Measurements from ENCODE around the gene UBE2I. TPM values are rescaled to one million over a fixed set of nuclear protein-coding genes. Genes with fewer than 3 reads are reported as not detected.

Gene UBE2I
- total RNA-seq, 1 experiment from 2014 or later = 80.2 TPM

DNA sequence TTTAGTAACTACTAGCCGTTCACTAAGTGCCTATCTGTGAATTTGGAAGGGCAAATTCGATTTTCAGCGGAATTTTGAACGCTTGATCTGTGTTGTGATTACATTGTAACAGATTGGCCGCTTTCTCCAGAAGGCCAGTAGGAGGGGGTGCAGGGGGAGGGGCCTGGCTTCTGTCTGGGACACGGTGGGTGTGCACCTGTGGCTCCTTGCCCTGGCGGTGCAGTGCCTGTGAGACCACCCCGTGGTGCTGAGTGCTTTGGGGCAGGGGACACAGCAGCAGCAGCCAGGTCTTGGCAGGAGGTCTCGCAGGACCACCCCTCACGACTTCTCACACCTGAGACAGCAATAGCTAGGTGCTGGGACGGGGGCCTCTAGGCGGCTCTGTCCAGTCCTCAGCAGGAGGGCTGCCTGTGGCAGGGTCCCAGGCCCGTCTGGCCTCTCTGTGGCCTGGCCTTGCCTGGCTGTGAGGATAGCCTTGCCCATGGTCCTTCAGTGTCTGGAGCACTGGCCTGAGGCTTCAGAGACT is 1.8 kb downstream of the UBE2I start:
- no peaks in the 10 kb centered on the region for H3K27me3 ChIP-seq (ENCODE audit: control insufficient read depth, insufficient read depth, low read length)
- peak; percentile 82 for DNase-seq

DNA sequence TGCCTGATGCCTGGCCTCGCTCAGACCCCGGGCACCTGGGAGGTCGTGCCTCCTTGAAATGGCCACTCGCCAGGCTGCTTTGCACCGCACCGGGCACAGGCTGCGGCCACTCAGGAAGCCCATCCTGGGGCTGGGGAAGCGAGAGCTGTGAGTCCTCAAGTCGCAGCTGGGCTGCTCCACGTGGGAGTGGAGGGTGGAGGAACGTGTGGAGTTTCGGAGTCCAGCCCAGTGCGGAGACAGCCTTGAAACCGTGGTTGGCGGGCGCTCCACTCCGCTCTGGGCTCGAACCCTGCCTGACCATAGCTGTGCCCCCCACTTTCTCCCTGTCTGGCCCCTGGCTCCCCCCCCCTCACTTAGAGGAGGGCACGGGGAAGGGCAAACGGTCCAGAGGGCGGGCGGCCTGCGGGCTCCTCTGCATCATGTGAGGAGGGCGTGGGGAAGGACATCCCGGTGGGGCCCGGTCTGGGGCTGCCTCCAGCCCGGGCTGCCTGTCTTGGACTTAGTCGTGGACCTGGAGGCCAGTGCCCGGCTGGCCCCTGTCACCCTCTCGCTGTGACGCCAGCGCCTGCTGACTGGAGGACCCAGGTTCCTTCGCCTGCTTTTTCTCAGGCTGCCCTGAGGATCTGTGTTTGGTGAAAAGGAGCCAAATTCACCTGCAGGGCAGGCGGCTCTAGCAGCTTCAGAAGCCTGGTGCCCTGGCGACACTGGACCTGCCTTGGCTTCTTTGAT is 2.5 kb downstream of the UBE2I start:
- peaks cover 25% of the 10 kb centered on the region for H3K36me3 ChIP-seq (replicated peaks; ENCODE audit: control insufficient read depth, insufficient read depth, low read length)
- no peak overlapping the region for H3K4me3 ChIP-seq (ENCODE audit: insufficient read depth, low read depth, low read length)
- no peaks in the 10 kb centered on the region for H3K27me3 ChIP-seq (ENCODE audit: control insufficient read depth, insufficient read depth, low read length)
- peak; percentile 58 for DNase-seq

More for the DNA sequence above, 1.8 kb downstream of the UBE2I start:
- H3K4me3 ChIP-seq (ENCODE audit: insufficient read depth, low read depth, low read length) = peak overlapping the region; percentile 71
- peaks cover 20% of the 10 kb centered on the region for H3K36me3 ChIP-seq (replicated peaks; ENCODE audit: control insufficient read depth, insufficient read depth, low read length)

DNA sequence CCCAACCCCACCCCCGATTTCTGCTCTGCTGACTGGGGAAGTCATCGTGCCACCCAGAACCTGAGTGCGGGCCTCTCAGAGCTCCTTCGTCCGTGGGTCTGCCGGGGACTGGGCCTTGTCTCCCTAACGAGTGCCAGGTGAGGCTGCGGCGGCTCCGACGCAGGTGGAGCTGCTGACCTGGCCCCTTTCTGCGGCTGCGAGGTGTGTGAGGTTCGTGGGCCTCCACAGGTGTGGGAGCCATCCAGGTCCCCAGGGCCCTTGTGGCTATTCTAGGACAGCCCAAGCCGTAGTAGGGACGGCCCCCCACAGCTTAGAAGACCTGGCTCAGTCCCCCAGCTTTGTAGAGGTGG is 3.0 kb downstream of the UBE2I start:
- DNase-seq = peak; percentile 53
- H3K27me3 ChIP-seq (ENCODE audit: control insufficient read depth, insufficient read depth, low read length) = no peaks in the 10 kb centered on the region
- no peak overlapping the region for H3K4me3 ChIP-seq (ENCODE audit: insufficient read depth, low read depth, low read length)
- H3K36me3 ChIP-seq (replicated peaks; ENCODE audit: control insufficient read depth, insufficient read depth, low read length) = peaks cover 29% of the 10 kb centered on the region

DNA sequence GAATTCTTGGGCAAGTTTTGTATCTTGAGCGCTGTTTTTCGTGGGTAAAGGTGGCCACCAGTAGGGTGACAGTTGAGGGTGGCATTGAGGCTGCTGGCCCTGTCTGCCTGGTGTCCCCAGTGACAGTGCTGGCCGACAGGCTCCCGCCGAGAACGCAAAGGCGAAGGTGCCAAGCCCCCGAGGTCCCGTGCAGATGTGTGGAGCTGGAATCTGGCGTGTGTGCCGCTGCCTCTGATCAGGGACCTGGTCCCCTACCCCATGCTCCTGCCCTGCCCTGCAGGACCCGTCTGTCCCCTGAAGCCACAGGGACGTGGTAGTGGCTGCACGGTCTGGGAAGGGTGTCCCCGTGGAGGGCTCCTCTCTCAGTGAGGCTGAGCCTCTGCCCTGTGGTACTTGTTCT is 3.5 kb downstream of the UBE2I start:
- H3K36me3 ChIP-seq (replicated peaks; ENCODE audit: control insufficient read depth, insufficient read depth, low read length) = peaks cover 32% of the 10 kb centered on the region

DNA sequence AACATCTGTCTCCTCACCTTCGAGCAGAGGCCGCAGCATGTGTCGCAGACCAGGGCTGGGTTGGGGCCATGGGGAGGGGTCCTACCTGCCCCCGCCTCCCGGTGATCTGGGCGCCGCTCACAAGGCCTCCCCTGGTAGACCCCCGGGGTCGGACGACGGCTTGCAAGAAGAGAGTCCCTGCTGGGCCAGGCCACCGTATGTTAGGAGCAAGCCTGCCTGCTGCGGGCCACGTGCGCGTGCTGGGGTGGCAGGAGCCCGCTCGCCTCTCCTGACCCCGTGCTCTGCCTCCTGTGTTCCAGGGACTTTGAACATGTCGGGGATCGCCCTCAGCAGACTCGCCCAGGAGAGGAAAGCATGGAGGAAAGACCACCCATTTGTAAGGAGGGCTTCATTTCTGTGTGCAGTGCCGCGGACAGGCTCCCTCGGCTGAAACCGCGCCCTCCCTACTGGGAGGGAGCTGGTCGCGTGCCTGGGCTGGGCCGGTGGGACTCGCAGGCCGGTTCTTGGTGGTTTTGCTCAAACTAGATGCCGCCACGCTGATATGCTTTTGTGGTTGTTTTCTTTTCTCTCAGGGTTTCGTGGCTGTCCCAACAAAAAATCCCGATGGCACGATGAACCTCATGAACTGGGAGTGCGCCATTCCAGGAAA is 4.4 kb downstream of the UBE2I start:
- no peak overlapping the region for H3K4me3 ChIP-seq (ENCODE audit: insufficient read depth, low read depth, low read length)
- peaks cover 39% of the 10 kb centered on the region for H3K36me3 ChIP-seq (replicated peaks; ENCODE audit: control insufficient read depth, insufficient read depth, low read length)
- no peaks in the 10 kb centered on the region for H3K27me3 ChIP-seq (ENCODE audit: control insufficient read depth, insufficient read depth, low read length)
- DNase-seq = peak; percentile 59

More for the DNA sequence above, 3.5 kb downstream of the UBE2I start:
- Histone ChIP-seq H3K27me3 (ENCODE audit: control insufficient read depth, insufficient read depth, low read length) (no peaks in the 10 kb centered on the region), H3K4me3 (ENCODE audit: insufficient read depth, low read depth, low read length) (no peak overlapping the region)
- DNase-seq = peak; percentile 45

DNA sequence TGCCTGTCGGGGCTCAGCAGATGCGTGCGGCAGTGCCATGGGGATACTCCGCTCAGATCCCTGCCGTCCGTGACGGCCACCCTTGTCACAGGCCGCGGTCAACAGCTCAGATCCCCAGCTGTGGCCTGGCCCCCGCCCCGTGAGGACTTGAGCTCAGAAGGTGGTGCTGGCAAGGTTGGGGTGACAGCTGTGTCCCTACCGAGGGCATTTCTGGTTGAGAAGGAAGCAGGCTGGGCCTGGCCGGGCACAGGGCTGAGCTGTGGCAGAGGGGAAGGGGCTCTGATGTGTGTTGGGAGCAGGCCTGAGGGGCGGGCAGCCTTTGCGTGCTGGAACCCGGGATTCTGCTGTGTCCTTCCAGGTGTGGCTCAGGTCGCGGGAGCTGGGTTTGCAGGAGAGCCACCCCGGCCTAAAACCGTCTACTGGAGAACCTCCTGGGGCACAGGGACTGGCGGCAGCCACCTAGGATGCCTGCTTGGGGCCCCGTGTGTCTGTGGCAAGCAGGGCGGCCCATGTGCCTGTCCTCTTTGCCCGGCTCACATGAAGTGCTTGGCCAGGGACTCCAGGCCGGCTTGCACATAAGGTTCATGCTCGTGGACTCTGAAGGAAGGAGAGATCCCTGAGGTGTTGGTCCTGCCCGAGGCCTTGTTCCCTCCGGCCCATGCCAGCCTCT is 5.1 kb downstream of the UBE2I start:
- DNase-seq = peak; percentile 46
- Histone ChIP-seq H3K36me3 (replicated peaks; ENCODE audit: control insufficient read depth, insufficient read depth, low read length) (peaks cover 46% of the 10 kb centered on the region), H3K27me3 (ENCODE audit: control insufficient read depth, insufficient read depth, low read length) (no peaks in the 10 kb centered on the region), H3K4me3 (ENCODE audit: insufficient read depth, low read depth, low read length) (no peak overlapping the region)

DNA sequence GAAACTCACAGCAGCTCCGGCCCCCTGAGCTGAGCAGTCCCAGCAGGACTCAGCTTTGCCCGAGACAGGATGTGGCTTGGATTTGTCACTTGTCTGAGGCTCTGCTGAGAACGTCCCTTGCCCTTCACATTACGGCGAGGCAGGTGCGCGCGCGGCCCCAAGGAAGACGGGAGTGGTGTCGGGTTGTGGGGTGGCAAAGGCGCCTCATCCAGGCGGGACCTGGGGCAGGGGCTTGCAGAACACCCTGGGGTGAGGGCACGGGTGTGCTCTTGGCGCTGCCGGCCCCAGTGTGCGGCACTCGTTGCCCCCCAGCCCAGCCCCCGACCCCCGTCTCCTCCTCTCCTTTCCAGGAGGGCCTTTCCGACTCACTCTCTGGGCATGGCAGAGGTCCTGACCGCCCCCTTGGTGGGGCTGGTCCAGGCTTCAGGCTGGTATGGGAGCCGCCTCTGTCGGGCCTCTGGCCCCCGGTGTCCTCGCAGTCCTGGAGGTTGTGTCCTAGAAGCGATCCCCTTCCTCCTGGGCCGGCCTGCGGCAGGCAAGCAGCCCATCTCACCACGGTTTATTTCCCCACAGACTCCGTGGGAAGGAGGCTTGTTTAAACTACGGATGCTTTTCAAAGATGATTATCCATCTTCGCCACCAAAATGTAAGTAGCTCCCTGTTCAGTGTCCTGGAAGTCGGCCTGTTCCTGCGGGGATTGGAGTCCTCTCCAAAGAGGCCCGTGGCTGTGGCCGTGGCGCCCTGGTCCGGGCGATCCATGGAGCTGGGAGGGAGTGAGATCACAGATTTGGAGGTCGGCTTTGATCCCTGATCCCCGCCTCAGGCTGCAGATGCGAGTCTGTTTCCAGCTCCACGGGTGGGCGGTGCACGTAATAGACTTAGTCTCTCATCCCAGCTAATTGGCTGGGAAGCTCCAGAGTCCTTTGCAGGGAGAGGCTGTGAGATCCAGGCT is 5.9 kb downstream of the UBE2I start:
- no peaks in the 10 kb centered on the region for H3K27me3 ChIP-seq (ENCODE audit: control insufficient read depth, insufficient read depth, low read length)
- peak; percentile 58 for DNase-seq
- H3K36me3 ChIP-seq (replicated peaks; ENCODE audit: control insufficient read depth, insufficient read depth, low read length) = peaks cover 54% of the 10 kb centered on the region
- no peak overlapping the region for H3K4me3 ChIP-seq (ENCODE audit: insufficient read depth, low read depth, low read length)

DNA sequence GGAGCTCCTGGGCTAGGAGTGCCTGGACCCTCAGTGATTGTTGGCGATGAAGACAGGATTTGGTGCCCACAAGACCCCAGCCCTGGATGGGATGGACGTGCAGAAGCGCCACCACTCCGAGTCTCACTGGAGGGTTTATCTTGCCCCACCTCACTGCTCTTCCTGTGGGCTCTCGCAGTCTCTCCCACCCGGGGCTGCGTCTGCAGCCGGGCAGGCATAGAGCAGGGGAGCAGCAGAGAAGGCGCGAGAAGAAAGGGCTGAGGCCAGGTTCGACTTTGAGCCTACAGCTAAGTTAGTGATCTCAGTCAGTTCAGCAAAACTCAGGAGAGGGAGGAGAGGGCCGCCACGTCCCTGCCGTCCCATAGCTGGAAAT is 6.6 kb downstream of the UBE2I start:
- H3K36me3 ChIP-seq (replicated peaks; ENCODE audit: control insufficient read depth, insufficient read depth, low read length) = peaks cover 57% of the 10 kb centered on the region
- H3K4me3 ChIP-seq (ENCODE audit: insufficient read depth, low read depth, low read length) = no peak overlapping the region
- H3K27me3 ChIP-seq (ENCODE audit: control insufficient read depth, insufficient read depth, low read length) = no peaks in the 10 kb centered on the region
- peak; percentile 50 for DNase-seq

DNA sequence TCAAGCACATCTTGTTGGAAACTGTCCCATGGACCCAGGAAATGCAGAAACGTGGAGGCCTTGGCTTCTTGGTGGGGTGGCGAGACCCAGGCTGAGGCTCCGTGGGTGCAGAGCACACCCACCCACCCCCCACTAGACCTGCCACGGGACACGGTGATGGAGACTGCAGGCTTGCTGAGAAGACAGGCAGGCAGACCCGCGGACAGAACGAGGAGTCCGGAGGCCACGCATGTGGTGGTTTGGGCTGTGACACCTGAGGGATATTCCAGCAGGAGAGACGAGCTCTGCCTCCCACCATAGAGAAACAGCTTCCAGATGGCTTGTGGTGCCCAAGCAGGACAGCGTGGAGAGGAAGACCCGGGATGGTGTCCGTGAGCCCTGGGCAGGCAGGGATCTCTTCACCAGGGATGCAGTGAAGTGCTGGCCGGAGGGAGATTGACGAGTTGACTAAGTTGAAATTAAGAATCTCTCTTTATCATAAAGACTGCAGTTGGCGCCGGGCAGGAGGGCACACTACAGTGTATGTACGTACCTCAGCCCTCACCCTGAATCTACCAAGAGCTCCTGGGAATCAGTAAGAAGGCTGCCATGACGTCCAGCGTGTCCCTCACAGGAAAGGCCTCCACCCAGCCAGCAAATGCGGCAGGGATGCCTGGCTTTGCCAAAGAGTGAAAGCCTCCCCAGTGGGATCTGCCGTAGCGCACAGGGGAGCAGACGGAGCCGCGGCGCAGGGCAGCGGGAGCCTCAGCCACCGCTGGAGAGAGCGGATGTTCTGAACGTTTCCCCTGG is 8.2 kb downstream of the UBE2I start:
- Histone ChIP-seq H3K4me3 (ENCODE audit: insufficient read depth, low read depth, low read length) (no peak overlapping the region), H3K36me3 (replicated peaks; ENCODE audit: control insufficient read depth, insufficient read depth, low read length) (peaks cover 58% of the 10 kb centered on the region), H3K27me3 (ENCODE audit: control insufficient read depth, insufficient read depth, low read length) (no peaks in the 10 kb centered on the region)
- no peak for DNase-seq

DNA sequence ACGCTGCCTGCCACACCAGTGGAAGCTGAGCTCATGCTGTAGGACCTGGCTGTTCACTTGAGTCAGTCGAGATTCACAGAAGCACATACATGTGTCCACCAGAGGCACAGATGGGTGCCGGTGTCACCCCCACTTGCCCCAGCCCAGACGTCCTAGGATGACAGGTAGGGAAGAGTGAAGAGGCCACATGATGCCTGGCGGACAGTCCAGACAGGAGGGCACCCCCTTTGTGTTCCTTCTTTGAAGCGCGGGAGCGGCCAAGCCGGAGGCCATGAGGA is 8.8 kb downstream of the UBE2I start:
- Histone ChIP-seq H3K27me3 (ENCODE audit: control insufficient read depth, insufficient read depth, low read length) (no peaks in the 10 kb centered on the region), H3K4me3 (ENCODE audit: insufficient read depth, low read depth, low read length) (no peak overlapping the region), H3K36me3 (replicated peaks; ENCODE audit: control insufficient read depth, insufficient read depth, low read length) (peaks cover 57% of the 10 kb centered on the region)
- no peak for DNase-seq

DNA sequence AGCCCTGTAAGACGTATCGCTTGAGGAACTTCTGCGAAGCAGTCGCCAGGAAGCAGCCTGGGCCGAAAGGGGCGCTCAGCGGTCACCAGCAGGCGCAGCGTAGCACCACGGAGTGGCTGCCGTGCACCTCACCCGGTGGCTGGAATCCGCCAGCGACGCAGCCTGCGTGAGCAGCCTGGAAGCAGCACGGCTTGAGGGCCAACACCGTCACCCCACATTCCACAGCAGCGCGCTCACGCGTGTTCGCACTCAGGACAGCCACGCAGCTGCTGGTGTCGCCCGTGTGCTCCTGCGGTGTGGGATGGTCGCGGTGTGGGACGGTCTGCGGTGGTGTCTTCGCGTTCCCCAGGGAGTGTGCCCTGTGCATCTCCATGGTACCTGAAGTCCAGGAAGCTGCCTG is 9.6 kb downstream of the UBE2I start:
- DNase-seq = no peak
- Histone ChIP-seq H3K27me3 (ENCODE audit: control insufficient read depth, insufficient read depth, low read length) (no peaks in the 10 kb centered on the region), H3K4me3 (ENCODE audit: insufficient read depth, low read depth, low read length) (no peak overlapping the region), H3K36me3 (replicated peaks; ENCODE audit: control insufficient read depth, insufficient read depth, low read length) (peaks cover 57% of the 10 kb centered on the region)

DNA sequence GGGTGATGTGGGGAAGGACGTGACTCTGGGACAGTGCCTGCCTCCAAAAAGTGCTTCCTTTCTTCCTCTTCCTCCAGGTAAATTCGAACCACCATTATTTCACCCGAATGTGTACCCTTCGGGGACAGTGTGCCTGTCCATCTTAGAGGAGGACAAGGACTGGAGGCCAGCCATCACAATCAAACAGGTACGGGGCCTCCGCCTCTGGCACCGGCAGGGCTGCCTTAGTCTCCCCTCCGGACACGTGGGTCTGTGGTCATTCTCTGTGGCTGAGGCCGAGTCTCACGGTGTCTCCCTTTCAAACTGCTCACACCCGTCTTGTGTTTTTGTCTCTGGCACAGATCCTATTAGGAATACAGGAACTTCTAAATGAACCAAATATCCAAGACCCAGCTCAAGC is 10.7 kb downstream of the UBE2I start:
- peaks cover 52% of the 10 kb centered on the region for H3K36me3 ChIP-seq (replicated peaks; ENCODE audit: control insufficient read depth, insufficient read depth, low read length)

DNA sequence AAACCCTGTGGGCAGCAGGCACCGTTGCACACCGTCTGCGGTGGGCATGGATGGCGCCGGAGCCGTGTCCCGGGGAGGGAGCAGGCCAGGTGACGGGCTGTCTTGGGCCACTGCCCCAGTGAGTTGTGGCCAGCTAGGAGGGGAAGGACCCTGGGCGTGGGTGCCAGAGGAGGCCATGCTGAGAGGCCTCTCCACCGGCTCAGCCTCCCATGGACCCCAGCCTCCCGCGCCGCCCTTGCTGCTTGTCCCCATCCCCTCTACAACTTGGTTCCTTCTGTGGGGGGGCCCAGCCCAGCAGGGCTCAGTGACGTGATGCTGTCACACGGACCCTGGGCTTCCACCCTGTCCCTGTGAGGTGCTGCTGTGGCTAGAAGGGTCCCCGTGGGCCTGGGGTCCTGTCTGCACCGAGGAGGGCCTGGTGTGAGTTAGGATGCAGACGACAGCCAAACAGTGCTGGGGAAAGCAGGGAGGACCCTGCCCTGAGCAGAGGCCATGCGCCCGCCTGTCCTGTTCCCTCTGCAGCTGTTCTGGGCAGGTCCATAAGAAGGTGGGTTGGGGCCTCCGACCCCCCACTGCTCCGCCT is 11.3 kb downstream of the UBE2I start:
- DNase-seq = no peak
- Histone ChIP-seq H3K4me3 (ENCODE audit: insufficient read depth, low read depth, low read length) (no peak overlapping the region), H3K36me3 (replicated peaks; ENCODE audit: control insufficient read depth, insufficient read depth, low read length) (peaks cover 51% of the 10 kb centered on the region), H3K27me3 (ENCODE audit: control insufficient read depth, insufficient read depth, low read length) (no peaks in the 10 kb centered on the region)

More for the DNA sequence above, 10.7 kb downstream of the UBE2I start:
- H3K27me3 ChIP-seq (ENCODE audit: control insufficient read depth, insufficient read depth, low read length) = no peaks in the 10 kb centered on the region
- no peak overlapping the region for H3K4me3 ChIP-seq (ENCODE audit: insufficient read depth, low read depth, low read length)
- DNase-seq = no peak

Measured in H7 (cell line).